ENCODE results near the gene CDH4.

Gene CDH4

DNA sequence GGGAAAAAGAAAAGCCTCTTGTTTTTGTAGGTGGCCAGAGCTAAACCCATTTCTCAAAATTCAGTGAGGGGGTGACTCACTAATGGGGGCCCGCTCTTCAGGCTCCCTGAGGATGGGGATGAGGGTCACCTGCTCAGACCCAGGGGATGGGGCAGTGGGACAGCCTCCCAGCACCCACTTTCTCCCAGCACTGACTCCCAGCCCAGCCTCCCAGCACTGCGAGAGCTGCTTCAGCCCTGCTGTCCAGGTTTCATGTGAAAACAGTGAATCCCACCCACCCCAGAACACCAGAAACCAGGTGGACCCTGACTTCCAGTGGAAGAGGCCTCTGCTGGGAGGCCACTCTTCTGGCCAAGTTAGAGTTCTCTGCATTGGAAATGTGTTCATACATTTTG, 362.6 kb downstream of the CDH4 start:
- DNase-seq: no peak

DNA sequence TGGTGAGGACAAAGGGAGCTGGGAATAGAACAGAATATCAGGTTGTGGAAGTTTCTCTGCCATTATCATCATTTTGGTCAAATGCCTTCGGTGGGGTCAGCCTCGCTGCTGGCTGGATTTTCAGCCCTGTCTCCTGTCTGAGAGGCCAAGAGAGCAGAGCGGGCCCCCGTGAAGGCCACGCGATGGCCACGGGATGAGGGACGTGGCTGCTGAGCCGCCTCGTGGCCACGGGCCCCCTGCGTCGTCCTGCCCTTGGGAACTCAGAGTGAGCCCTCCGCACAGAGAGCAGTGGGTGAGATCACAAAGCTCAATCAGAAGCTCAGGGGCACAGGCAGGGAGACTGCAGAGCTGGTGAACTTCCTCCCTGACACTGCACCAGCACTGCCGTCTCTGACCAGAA, 363.7 kb downstream of the CDH4 start:
- no peak for DNase-seq

DNA sequence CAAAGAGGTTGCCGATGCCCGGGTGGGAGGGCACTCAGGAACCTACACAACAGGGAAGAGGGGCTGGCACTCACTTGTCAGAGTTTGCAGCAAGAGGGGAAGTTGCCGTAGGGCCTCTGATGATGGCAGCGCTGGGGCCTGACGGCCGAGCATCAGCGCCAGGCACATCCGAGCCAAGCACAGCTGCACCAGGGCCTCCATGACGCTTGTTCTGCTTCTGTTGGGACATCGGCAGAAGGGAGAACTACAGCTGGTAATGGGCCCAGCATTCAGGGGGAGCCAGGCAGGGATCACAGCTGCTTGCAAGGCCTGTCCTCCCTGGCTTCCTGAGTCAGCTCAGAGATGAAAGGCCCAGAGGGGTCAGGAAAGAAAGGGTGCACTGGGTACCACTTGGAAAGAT, 367.7 kb downstream of the CDH4 start:
- DNase-seq: no peak

DNA sequence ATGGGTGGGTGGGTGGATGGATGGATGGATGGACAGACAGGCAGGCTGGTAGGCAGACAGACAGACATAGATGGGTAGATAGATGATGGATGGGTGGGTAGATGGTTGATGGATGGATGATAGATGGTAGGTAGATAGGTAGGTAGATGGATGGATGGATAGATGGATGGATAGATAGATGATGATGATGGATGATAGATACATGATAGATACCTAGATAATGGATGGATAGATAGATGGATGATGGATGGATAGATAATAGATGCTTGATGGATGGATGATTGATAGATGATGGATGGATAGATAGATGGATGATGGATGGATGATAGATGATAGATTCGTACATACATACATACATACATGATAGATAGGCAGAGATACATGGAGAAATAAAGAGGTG, 368.1 kb downstream of the CDH4 start:
- DNase-seq: no peak

DNA sequence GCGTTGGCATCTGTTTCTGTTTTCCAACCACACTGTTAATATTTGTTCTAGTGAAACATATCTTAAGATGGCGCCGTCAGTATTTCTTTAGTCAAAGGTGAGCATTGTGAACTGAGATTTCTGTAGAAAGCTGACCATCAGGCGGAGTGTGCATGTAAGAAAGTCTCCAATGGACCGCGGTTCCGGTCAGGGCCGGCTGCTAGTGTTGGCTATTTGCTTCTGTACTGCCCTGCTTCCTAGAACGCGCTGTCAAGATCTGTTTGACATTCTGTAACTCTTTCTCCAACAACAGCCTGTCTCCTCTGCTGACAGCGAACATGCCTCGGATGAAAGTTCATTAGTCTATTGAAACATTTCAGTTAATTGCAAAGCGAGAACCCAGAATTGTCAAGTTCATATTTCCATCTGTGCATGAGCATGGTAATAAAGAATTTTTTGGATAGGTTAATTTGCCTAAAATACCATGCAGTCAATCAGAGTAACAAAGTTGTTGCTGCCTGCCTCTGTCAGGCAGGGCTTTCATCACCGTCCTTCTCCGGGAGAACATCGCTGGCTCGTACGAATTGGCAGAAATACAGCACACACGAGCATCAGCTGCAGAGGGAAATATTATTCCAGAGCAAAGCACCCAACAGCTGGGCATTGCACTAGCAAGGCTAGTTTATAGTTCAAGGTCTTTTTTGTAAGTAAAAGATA, 369.1 kb downstream of the CDH4 start:
- DNase-seq: no peak

DNA sequence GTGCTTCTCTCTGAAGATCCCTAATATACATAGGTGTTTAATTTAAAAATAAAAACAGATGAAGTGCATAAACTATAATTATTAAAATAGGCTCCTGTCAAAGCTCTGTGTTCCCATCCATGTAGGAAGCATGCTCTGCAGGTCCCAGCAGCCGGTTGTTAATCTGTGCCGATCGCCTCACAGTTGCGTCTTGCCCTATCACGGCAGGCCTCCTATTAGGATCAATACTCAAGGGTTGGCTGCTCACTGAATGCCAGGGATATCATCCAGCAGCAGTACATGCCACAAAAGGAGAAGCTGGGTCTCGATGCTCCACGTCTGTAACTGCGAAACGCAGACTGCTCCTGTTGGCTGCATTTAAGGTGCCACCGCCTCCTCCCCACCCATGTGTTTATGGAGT, 369.8 kb downstream of the CDH4 start:
- no peak for DNase-seq

DNA sequence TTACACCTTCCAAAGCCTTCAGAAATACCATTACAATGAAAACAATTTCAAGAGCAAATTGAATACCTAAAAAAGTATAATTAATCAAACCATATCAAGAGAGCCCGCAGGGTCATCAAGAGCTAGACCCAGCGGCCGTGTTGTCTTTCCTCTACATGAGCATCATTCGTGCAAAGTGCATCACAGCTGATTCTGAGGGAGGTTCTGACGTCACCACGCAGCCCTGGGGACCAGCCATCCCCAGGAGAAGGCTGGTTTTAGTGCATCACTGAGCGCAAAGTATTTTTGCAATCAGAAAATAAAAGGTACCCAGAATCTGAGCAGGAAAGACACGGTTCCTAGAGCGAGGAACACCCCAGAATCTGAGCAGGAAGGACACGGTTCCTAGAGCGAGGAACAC, 371.4 kb downstream of the CDH4 start:
- DNase-seq: no peak

DNA sequence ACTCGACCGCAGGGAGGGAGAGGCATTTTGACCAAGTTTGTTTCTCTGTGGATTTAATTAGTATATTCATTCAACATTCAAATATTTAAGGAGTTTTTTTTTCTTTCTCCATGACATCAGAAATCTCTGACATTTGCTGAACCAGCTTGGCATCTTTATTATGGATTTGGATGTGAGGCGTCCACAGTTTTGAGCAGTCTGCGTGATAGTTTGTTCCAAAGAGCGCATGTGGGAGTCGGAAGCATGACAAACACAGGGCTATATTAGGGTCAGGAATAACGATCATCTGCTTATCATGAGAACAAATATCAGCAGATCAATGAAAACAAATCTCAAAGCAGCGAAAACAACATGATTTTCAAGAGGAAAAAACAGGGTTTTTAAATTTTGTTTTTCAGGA, 373.2 kb downstream of the CDH4 start:
- no peak for DNase-seq

DNA sequence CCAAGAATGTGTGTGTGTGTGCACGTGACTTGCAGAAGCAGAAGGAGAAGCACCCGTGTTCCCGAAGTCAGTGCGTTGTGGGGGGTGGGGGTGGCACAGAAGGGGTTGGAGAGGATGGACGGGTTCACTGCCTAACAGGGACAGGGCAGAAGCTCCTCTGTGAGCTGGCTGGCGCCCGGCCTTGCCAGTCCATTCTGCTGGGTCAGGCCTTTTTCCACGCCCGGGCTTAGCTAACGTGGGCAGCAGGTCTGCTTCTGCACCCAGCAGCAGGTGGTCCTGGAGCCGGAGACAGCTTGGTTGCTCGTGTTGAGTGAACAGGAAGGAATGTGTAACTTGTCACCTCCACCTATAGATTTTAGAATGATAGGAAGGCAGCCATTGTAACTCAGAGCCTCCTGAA, 374.4 kb downstream of the CDH4 start:
- DNase-seq: no peak

DNA sequence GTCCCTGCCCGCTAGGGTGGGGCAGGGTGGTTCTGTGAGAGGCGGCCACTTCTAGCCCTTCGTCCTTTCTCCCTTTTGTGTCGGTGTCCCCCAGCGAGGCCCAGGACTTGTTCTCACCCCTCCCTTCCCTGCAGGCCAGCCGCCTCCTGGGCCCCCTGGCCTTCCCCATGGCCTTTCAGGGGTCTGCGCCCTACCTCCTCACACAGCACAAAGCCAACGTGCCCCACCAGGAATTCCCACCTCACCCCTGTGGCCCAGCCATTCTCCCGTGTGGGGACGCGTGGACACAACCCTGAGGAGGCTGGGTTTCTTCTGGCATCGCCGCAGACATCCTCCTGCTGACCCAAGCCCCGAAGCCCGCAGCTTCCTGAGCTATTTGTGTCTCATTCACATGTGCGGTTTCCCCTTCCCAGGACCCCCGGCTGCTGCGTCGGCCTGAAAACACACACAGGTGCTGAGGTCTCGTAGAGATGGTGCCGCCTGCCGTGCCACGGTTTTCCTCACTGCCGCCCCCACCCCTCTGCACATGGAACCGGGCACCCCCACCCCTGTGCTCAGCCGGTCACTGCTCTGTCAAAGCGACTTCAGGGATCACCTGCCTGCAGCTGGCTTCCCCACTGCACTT, 375.8 kb downstream of the CDH4 start:
- DNase-seq: no peak

DNA sequence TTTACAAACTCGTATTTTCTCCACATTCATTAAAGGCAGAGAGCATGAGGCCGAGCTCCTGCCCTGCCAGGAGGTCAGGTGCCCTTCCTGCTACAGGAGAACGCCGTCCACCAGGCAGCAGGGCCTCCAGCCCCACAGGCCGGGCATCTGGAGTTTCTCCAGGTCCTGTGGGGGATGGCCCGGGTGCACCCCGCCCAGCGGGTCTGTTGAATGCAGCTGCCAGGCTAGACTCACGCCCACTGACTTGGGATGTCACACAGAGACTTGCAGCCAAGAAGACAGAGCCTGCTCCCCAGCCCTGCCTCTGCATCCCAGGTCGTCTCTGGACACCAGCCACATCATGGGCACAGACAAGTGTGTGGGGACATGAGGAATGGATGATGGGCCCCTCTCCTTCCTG, 376.4 kb downstream of the CDH4 start:
- no peak for DNase-seq

DNA sequence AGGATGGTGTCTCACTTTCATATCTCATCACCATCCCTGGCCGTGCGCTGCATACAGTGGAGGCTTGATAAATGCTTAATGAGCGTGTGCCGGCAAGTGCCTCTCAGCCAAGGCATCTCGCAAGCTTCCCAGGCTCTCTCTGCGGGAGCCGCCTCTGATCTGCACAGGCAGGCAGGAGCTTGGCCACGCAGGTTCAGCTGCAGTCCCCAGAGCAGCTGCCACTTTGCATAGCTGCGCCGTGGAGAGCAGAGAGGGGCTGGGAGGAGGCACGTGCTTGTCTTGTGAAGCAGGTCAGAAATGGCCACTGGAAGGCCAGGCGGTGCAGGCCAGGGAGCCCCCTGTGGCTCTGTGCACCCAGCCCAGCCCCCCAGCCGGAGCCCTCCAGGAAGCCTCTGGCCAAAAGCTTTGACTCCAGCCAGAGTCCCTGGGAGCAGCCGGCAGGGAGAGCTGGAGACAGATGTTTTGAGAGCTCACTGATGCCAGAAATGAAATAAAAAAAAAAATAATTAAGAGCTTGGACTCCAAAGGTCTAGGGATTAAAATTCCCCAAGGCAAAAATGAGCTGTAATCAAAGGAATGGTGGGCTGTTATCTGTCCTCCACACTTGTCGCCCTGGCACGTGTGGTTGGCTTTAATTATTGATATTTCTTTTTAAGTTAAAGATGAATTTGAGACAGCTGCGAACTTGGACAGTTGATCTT, 377.0 kb downstream of the CDH4 start:
- no peak for DNase-seq

DNA sequence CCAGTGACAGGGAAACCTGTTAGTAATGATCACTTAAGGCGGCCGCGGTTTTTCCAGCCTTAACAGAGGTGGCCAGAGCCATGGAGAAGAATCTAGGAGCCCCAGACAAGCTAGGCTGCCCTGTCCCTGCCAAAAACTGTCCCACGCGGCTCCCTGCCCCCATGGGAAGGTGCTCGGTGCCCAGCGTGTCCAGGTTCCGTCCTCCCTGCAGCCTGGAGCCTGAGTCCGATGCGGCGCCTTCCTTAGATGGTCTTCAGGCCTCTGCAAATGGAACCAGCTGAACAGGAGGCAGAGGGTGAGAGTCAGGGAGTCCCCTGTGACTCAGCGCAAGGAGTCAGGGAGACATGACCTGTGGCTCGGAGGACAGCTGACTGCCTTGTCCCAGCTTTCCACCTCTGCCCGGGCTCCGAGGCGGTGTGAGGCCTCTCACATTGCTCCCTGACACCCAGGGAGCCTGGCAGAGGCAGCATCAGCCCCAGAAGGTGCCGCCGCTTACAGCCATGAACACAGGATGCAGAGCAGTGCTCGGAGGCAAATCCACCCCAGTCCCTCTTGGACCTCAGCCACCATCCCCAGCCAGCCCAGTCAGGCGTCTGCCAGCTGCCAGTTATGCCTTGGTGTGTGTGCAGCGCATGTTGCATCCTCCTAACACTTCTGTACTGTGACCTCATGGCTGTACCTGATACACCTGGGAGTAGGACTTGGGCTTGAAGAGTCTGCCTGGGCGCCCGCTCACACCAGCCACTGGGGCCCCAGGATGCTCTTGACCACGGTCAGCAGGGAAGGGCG, 377.7 kb downstream of the CDH4 start:
- DNase-seq: no peak

DNA sequence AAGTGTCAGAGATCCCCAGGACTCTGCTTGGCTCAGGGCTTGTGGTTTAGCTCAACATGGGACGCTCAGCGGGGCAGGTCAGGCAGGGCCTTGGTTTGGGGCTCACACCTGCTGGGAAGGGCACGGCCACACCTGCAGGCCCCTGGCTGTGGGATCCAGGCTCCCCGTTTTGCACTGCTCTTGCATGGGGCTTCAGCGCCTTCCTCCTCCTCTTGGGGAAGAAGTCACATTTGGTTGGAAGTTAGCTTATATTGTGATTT, 378.3 kb downstream of the CDH4 start:
- no peak for DNase-seq

DNA sequence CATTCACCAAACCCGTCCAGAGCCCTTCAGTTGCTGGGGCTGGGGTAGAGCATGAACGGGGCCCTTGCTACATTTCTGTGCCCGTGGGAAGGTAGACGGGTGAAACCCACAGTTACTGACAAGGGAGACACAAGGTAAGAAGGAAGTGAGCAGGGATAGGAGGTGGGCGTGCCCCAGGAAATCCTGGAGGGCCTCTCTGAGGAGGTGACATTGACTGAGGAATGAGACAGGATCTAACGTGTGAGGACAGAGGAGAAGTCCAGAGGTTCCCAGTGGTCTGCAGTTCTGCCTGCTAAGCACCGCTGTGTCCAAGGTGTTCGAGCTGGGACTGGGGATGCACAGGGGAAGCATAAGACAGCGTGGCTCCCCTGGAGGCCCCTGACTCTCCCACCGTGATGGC, 378.8 kb downstream of the CDH4 start:
- no peak for DNase-seq

DNA sequence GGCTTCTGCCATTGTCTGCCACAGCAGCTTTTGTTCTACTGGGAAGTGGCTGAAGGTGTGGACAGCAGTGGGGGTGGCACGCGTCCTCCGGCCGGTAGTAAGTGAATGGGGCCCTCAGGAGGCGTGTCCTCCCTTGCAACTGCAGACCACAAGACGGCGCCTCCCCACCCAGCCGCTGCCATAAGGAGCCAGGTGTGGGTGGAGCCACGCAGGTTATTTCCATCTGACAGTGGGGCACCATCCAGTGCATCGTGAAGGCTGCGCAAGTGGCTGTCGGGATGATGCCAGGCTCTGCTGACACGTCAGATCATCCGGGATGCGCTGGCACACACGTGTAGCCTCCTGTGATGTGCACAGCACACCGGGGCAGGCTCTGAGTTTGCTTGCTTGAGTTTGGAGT, 379.7 kb downstream of the CDH4 start:
- DNase-seq: no peak

DNA sequence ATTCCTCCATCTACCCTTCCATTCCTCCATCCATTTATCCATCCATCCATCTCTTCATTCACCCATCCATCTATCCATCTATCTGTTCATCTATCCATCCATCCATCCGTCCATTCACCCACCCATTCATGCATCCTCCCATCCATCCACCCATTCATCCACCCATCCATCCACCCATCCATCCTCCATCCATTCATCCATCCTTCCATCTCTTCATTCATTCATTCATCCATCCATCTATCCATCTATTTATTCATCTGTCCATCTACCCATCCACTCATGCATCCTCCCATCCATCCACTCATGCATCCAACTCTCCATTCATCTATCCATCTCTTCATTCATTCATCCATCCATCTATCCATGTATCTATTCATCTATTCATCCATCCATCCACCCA, 380.9 kb downstream of the CDH4 start:
- no peak for DNase-seq

DNA sequence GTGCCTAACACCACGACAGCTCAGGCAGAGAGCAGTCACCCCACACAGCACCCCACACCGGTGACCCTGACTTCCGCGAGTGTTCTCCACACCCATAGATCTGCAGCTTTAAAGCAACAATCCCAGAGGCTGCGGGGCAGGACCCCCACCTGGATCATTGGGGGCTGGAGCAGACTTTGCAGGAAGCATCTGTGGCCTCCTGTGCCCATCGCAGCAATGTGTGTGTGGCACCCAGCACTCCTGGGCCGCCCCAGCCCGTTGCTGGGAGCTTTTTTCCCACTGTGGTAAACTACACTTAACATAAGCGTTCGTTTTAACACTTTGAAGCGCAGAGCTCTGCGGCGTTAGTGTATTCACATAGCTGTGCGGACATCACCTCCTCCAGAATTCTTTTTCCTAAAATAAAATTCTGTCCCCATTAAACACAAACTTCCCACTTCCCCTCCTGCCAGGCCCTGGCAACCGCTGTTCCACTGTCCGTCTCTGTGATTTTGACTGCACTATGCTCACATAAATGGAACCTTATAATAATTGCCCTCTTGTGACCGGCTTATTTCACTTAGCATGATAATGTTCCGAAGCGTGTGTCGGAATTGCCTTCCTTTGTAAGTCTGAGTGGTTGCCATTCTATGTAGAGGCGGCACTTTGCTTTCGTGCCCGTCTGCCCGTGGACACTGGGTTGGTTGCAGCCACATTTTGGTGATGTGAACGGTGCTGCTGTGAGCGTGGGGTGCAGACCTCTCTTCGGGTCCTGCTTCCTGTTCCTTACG, 382.5 kb downstream of the CDH4 start:
- no peak for DNase-seq

DNA sequence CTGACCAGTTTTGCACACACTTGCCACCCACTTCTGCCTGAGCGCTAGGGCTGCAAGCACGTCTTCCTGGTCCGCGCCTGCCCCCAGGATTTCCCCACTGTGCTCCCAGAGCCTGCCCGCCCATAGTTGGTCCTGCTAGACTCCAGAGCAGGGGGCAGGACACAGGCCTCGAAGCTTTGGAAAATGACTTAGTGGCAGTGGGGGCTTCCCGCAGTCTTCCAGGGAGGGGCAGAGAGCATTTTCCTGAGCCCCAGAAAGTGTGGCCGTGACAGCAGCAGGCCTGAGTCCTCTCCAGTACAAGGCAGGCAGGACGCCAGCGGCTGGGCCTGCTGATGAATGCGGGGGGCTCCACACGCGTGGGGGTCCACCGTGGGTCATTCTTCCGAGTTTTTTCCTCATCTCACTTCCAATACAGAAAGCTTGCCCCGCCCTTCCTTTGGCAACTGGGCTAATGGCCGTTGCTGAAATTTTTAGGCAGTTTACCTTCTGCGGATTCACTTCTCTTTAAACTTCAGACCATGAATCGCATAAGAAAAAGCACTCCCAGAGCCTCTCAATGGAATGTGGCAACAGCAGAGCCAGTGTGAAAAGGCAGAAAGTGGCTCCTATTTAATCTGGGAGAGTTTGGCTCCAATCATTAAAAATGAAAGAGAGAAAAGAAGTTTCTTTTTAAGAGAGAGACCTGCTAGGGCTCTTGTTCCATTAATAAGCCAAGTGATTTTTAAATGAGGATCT, 383.8 kb downstream of the CDH4 start:
- DNase-seq: no peak

DNA sequence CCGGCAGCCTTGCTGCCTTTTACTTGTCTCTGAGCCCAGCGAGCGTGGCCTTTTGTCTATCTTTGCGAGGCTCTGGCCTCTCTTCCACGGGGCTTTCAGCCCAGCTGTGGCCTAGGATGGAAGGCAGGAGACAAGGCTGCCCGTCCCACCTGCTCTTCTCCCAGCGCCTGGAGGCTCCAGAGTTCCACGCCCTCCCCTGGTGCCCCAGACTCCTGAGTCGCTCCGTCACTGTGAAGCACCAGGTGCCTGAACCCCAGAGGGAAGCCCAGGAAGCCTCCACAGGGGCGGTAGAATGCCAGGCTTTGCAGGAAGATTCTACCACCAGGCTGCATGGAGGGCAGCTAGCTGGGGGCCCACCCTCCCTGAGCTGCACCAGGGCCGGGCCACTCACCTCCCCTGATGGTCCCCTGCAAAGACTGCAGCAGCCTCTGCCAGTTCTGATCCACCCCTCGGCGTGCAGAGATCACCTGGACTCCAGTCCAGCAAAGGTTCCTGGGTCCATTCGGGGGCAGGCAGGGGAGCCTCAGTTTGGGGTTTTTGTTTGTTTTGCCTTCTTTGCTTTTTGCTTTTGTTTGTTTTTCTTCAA, 384.6 kb downstream of the CDH4 start:
- no peak for DNase-seq

DNA sequence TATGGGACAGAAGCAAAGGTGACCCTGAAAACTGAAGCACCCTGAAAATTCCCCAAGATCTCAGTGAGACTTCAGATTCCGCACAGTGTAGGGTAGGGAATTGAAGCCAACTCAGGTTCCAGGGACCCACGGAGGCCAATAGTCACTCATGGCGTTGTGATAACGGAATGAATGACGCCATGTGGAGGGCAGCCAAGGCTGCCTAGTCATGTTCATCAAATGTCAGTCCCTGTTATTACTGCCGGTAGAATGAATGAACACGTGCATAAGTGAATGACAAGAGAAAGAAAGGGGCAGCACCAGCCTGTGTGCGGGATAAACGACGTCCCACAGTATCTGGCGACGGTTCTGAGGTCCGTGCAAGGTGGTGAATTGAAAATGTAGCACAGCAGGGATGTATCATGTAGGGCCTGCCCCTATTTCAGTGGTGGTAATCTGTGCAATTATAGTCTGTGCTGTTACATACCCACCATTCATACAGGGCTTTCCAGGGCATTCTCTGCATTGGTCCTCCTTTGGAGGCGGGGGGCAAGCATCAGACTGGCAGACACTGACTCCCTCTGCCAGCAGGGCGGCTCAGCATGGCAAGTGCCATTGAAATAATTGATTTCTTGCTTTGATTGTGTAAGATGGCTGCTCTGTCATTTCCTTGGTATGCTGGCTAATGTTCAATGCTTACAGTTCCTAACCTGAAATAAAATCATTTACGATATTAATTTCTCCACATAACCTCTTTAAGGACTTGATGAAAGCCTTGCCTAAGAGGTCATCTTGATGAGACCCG, 386.9 kb downstream of the CDH4 start:
- peak; percentile 3 for DNase-seq
